HepG2 (cell line): ENCODE results near the gene NAV2. TPM values are rescaled to one million over a fixed set of nuclear protein-coding genes. Genes with fewer than 3 reads are reported as not detected.

Experiments used
- BCL6 ChIP-seq: IDR thresholded peaks from 2 replicates; pipeline ENCODE4 v1.6.1; 2016; ENCODE audit warnings: missing genetic modification reagents, missing compliant biosample characterization
- BORCS8-MEF2B ChIP-seq: sonication (generic); formaldehyde crosslinking; IDR thresholded peaks from 2 replicates; pipeline ENCODE4 v1.8.0; 2022; ENCODE audit warnings: mild to moderate bottlenecking, missing genetic modification reagents
- EHMT2 ChIP-seq: fragments of 200-600 bp; sonication (generic); IDR thresholded peaks from 2 replicates; pipeline ENCODE4 v1.7.0; 2017; ENCODE audit warnings: antibody characterized with exemption, low read depth, low read length, borderline replicate concordance
- FOXJ3 ChIP-seq: sonication (generic); formaldehyde crosslinking; IDR thresholded peaks from 2 replicates; pipeline ENCODE4 v1.4.0; 2020; ENCODE audit warnings: missing genetic modification reagents, mild to moderate bottlenecking, borderline replicate concordance
- PAWR ChIP-seq: sonication (generic); formaldehyde crosslinking; IDR thresholded peaks from 2 replicates; pipeline ENCODE4 v1.4.0; 2020; ENCODE audit warnings: missing genetic modification reagents, mild to moderate bottlenecking, borderline replicate concordance
- POGZ ChIP-seq: sonication (generic); formaldehyde crosslinking; IDR thresholded peaks from 2 replicates; pipeline ENCODE4 v1.4.0; 2020; ENCODE audit warnings: mild to moderate bottlenecking, missing genetic modification reagents
- REL ChIP-seq: sonication (generic); formaldehyde crosslinking; conservative IDR thresholded peaks from 2 replicates; pipeline ENCODE4 v1.8.0; 2022; ENCODE audit warnings: mild to moderate bottlenecking, missing genetic modification reagents, moderate library complexity
- STAG1 ChIP-seq: sonication (generic); formaldehyde crosslinking; IDR thresholded peaks from 2 replicates; pipeline ENCODE4 v1.4.0; 2020; ENCODE audit warnings: missing genetic modification reagents
- STAT5B ChIP-seq: sonication (generic); formaldehyde crosslinking; IDR thresholded peaks from 2 replicates; pipeline ENCODE4 v1.4.0; 2020; ENCODE audit warnings: missing genetic modification reagents
- ZBTB7B ChIP-seq: sonication (generic); formaldehyde crosslinking; IDR thresholded peaks from 2 replicates; pipeline ENCODE4 v1.4.0; 2020; ENCODE audit warnings: missing genetic modification reagents
- ZFP90 ChIP-seq: sonication (generic); formaldehyde crosslinking; IDR thresholded peaks from 2 replicates; pipeline ENCODE4 v1.8.0; 2022; ENCODE audit warnings: missing genetic modification reagents, mild to moderate bottlenecking, inconsistent platforms, borderline replicate concordance
- ZMYM2 ChIP-seq: sonication (generic); formaldehyde crosslinking; IDR thresholded peaks from 2 replicates; pipeline ENCODE4 v1.8.0; 2022; ENCODE audit warnings: mild to moderate bottlenecking, missing genetic modification reagents
- ZNF430 ChIP-seq: sonication (generic); formaldehyde crosslinking; IDR thresholded peaks from 2 replicates; pipeline ENCODE4 v1.9.0; 2021; ENCODE audit warnings: mild to moderate bottlenecking, missing genetic modification reagents
- ZNF660 ChIP-seq: sonication (generic); formaldehyde crosslinking; IDR thresholded peaks from 2 replicates; pipeline ENCODE4 v1.5.1; 2020; ENCODE audit warnings: mild to moderate bottlenecking, low read depth, missing genetic modification reagents, borderline replicate concordance
- polyA plus RNA-seq, 8 experiments: library from polyadenylated mRNA; depleted of rRNA in 3 of 8; stranded (reverse) in 7 of 8; unstranded in 1 of 8; fragments of >200 nt; fragmentation: Illumina TruSeq in 4 of 8; extraction: Trizol in 4 of 8; gene quantifications; 2 replicates each; pipeline versions ENCODE4 v1.2.1 to v1.2.3, GENCODE V29; 2011 to 2016; ENCODE audit warnings: low read depth in 4 of 8, missing spikeins in 1 of 8, mixed read lengths in 1 of 8; ENCODE audit not compliant: insufficient read depth in 1 of 8
- total RNA-seq, 5 experiments: library from RNA; depleted of rRNA; stranded (reverse); fragments of >200 nt; fragmentation: Illumina TruSeq; extraction: Trizol; gene quantifications; 2 replicates each; pipeline ENCODE4 v1.2.3, GENCODE V29; 2016; ENCODE audit warnings: low read depth in 1 of 5
- TF ChIP-seq, protein P1 (sequence below): sonication (generic); formaldehyde crosslinking; IDR thresholded peaks from 2 replicates; pipeline ENCODE4 v1.4.0; 2020; ENCODE audit warnings: missing genetic modification reagents, borderline replicate concordance
- TF ChIP-seq, protein P2 (sequence below): sonication (generic); formaldehyde crosslinking; IDR thresholded peaks from 2 replicates; pipeline ENCODE4 v1.4.0; 2020; ENCODE audit warnings: missing genetic modification reagents, mild to moderate bottlenecking, borderline replicate concordance
- TF ChIP-seq, protein P3 (sequence below): sonication (generic); formaldehyde crosslinking; IDR thresholded peaks from 2 replicates; pipeline ENCODE4 v1.9.0; 2021; ENCODE audit warnings: missing genetic modification reagents, borderline replicate concordance

NAV2 gene
- total and polyA plus RNA-seq, 2 of the 13 experiments (the other 11 are each of a cell fraction or from before 2014, with no cell fraction given): 9.3 to 34.6 TPM

DNA sequence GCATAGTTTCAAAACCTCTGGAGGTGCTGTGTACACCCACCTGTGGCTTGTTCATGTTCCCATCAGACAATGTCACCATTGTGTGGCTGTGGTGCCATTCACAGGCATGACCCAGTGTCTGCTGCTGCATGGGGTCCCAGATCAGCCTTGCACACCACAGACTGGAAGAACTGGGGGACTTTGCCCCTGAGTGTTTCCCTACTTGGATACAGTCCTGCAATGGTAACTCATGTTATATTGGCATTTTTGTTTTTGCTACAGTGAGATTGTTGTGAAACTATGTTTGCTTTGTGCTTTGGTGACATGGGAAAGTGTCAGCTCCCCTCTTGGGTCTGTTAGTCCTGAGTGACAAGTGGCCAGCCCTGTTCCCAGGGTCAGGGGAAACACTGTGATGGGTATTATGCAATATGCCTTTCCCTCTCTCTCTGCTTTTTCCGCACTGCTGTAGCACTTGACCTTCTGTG, 108.8 kb downstream of the NAV2 start (continued):
- TF ChIP-seq ZBTB7B (CRISPR knock-in tag): peak; percentile 49; the same call in 1 of the 2 replicates
- TF ChIP-seq EHMT2: peak; percentile 64; the same call in 1 of the 2 replicates
- TF ChIP-seq ZMYM2: no peak
- TF ChIP-seq, protein P1, sequence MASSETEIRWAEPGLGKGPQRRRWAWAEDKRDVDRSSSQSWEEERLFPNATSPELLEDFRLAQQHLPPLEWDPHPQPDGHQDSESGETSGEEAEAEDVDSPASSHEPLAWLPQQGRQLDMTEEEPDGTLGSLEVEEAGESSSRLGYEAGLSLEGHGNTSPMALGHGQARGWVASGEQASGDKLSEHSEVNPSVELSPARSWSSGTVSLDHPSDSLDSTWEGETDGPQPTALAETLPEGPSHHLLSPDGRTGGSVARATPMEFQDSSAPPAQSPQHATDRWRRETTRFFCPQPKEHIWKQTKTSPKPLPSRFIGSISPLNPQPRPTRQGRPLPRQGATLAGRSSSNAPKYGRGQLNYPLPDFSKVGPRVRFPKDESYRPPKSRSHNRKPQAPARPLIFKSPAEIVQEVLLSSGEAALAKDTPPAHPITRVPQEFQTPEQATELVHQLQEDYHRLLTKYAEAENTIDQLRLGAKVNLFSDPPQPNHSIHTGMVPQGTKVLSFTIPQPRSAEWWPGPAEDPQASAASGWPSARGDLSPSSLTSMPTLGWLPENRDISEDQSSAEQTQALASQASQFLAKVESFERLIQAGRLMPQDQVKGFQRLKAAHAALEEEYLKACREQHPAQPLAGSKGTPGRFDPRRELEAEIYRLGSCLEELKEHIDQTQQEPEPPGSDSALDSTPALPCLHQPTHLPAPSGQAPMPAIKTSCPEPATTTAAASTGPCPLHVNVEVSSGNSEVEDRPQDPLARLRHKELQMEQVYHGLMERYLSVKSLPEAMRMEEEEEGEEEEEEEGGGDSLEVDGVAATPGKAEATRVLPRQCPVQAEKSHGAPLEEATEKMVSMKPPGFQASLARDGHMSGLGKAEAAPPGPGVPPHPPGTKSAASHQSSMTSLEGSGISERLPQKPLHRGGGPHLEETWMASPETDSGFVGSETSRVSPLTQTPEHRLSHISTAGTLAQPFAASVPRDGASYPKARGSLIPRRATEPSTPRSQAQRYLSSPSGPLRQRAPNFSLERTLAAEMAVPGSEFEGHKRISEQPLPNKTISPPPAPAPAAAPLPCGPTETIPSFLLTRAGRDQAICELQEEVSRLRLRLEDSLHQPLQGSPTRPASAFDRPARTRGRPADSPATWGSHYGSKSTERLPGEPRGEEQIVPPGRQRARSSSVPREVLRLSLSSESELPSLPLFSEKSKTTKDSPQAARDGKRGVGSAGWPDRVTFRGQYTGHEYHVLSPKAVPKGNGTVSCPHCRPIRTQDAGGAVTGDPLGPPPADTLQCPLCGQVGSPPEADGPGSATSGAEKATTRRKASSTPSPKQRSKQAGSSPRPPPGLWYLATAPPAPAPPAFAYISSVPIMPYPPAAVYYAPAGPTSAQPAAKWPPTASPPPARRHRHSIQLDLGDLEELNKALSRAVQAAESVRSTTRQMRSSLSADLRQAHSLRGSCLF: no peak
- peak; percentile 77; the same call in 1 of the 2 replicates for TF ChIP-seq FOXJ3
- no peak for TF ChIP-seq STAT5B (CRISPR knock-in tag)
- 0 out of 2 replicates have a peak, but pooled peaks have one; percentile 6 for TF ChIP-seq BORCS8-MEF2B (CRISPR knock-in tag)
- TF ChIP-seq BCL6 (CRISPR knock-in tag): peak; percentile 55; the same call in 1 of the 2 replicates
- TF ChIP-seq, protein P2, sequence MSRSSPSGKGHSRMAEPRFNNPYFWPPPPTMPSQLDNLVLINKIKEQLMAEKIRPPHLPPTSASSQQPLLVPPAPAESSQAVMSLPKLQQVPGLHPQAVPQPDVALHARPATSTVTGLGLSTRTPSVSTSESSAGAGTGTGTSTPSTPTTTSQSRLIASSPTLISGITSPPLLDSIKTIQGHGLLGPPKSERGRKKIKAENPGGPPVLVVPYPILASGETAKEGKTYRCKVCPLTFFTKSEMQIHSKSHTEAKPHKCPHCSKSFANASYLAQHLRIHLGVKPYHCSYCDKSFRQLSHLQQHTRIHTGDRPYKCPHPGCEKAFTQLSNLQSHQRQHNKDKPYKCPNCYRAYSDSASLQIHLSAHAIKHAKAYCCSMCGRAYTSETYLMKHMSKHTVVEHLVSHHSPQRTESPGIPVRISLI (CRISPR knock-in tag): peak; percentile 59
- no peak for TF ChIP-seq ZNF660 (CRISPR knock-in tag)
- TF ChIP-seq PAWR (CRISPR knock-in tag): no peak
- TF ChIP-seq ZNF430: peak; percentile 32; the same call in 1 of the 2 replicates
- no peak for TF ChIP-seq STAG1 (CRISPR knock-in tag)
- no peak for TF ChIP-seq REL (CRISPR knock-in tag)
- TF ChIP-seq POGZ (CRISPR knock-in tag): 0 out of 2 replicates have a peak, but pooled peaks have one; percentile 24
- TF ChIP-seq ZFP90 (CRISPR knock-in tag): 0 out of 2 replicates have a peak, but pooled peaks have one; percentile 34
- TF ChIP-seq, protein P3, sequence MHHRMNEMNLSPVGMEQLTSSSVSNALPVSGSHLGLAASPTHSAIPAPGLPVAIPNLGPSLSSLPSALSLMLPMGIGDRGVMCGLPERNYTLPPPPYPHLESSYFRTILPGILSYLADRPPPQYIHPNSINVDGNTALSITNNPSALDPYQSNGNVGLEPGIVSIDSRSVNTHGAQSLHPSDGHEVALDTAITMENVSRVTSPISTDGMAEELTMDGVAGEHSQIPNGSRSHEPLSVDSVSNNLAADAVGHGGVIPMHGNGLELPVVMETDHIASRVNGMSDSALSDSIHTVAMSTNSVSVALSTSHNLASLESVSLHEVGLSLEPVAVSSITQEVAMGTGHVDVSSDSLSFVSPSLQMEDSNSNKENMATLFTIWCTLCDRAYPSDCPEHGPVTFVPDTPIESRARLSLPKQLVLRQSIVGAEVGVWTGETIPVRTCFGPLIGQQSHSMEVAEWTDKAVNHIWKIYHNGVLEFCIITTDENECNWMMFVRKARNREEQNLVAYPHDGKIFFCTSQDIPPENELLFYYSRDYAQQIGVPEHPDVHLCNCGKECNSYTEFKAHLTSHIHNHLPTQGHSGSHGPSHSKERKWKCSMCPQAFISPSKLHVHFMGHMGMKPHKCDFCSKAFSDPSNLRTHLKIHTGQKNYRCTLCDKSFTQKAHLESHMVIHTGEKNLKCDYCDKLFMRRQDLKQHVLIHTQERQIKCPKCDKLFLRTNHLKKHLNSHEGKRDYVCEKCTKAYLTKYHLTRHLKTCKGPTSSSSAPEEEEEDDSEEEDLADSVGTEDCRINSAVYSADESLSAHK: no peak
